HG03565 (cell line): ENCODE results near the gene DUS4L.
A peak's percentile ranks its signal among the peaks of the same experiment; 100 is the strongest.

Experiments used
- ATAC-seq: cut with Tn5 transposase; IDR thresholded peaks from one replicate; pipeline ENCODE4 v1.9.1; 2021; ENCODE audit warnings: mild to moderate bottlenecking, moderate library complexity; ENCODE audit not compliant: unreplicated experiment

Gene DUS4L

DNA sequence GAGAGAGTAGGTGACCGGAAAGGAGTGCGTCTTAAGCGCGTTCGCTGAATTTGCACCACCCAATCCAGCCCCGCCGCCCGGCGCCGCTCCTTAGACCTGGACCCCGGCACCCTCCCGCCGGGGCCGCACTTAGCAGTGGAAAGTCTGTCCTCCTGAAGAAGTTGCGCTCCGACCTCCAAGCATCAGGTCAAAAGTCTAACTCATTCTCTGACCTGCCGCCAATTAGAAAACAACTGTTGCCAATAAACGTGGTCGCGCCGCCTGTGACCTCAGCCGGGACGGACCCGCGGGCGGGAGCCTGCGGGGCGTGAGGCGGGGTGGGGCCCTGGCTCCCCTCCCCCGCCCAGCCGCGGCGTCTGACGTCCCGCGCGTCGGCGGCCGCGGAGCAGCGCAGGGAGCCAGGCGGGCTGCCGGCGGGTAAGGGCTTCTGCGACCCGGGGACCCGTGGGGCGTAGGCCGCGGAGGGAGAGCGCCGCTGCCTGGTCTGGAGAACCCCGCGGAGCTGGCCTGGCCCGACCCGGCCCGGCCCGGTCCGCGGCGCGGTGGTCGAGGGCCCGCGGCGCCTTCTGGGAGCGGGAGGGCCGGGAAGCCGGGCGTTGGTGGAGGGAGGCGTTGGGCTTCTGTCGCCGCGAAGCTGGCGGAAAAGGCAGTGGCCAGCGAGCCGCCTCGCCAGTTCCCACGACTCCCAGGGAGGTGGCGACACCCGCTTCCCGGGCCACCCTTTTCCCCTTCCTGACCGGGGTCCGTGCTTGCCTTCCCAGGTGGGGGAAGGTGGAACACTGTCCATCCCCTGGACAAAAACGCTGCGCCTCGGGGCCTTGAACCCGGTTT, 16.3 kb downstream of the DUS4L start, which contains the start of gene BCAP29:
BCAP29 (plus strand) TSS at position 362 of the 831 bp plus-strand sequence. CDS start 527 bp downstream, outside the sequence.
- peak; percentile 82 for ATAC-seq

GRCh38 chr7:107580716-107581383, 17.1 kb downstream of the DUS4L start:
- no peak for ATAC-seq

GRCh38 chr7:107581387-107582013, 17.7 kb downstream of the DUS4L start:
- ATAC-seq, result no peak

DNA sequence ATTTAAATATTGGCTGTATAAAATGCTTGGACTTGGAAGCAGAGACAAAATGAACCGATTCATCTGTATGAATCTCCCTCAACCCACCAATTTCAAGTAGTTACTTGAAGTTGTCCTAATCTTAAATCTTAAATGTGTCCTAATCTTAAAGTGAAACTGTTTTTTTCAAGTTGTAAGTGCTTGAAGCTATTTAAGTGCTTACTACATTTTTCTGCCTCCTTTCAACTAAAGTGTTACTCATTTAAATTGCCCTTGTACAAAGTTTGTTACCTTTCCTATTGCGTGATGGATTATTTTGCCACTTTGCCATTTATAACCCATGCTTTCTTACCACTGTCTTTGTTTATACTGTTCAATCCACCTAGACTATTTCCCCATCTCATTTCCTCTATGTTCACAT, 19.1 kb downstream of the DUS4L start:
- ATAC-seq, result no peak

DNA sequence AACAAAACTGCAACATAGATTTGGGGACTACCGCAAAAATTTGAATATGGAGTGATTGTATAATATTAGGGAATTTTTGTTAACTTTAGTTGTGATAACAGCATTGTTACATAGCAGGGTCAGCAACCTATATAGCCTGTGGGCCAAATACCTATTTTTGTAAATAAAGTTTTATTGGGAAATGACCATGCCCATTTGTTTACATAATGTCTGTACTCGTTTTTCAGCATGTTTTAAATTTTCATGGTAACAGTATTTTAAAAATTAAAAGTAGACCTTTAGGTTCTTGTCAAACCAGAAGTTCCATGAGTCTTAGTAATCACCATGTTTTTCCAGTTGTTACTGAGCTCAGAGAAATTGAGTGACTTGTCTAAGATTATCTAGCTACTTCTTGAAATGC, 20.9 kb downstream of the DUS4L start:
- no peak for ATAC-seq

DNA sequence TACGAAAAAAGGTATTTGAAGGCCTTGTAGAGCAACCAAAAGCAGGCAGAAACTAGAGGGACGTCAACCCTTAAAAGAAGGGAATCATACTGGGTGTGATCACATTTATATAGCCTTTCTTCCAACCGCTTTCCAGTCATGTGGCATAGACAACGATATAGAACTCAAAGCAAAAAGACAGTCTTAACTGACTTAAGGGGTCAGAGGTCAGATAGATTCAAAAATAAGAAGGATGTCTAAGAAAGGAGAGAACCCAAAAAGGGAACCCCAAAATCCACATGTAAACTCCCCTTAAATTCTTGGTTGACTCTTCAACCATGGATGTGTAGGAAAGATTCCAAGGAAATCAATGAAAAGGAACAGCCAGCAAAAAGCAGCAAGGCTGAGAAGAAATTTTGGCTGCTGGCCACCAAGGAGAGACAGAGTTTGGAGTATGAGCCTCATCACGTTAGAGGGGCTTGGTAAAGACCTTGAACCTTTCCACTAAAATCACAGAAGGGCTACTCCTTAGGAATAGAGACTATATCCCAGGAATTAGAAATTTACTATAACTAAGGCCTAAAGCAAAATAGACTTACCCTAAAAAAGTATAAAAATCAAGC, 24.9 kb downstream of the DUS4L start:
- ATAC-seq, result no peak

- no peak for ATAC-seq
Measured at GRCh38 chr7:107591421-107591820, 27.6 kb downstream of the DUS4L start.

DNA sequence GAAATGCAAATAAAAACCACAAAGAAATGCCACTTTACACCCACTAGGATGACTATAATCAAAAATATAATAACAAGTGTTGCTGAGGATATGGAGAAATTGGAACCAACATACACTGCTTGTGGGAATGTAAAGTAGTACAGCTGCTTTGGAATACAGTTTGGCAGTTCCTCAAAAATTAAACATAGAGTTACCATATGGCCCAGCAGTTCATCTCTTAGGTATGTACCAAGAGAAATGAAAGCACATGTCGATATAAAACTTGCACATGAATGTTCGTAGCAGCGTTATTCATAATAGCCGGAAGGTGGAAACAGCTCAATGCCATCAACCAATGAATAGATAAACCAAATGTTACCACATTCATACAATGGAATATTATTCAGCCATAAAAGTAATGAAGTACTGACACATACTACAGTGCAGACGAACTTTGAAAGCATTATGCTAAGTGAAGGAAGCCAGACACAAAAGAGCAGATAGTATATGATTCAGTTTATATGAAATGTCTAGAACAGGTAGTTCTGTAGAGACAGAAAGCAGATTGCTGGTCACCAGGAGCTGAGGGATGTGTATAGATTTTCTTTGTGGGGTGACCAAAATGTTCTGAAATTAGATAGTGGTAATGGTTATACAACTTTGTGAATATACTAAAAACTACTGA, 28.7 kb downstream of the DUS4L start:
- ATAC-seq, result no peak

DNA sequence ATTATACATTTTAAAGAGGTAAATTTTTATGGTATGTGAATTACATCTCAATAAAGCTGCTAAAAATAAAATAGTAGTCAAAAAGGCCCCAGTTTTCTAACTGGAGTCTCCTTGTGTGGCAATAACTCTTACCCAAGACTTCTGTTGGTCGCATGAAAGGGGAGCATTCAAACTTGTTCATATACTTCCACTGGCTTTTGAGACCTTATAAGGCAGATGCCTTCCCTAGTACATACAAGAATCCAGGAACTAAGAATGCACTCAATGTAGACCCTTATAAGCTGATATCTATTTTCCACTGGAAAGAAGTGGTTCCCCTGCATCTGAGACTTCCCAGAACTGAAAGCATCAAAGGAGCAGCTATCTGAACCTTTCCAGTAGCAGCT, 29.2 kb downstream of the DUS4L start:
- ATAC-seq, result no peak

DNA sequence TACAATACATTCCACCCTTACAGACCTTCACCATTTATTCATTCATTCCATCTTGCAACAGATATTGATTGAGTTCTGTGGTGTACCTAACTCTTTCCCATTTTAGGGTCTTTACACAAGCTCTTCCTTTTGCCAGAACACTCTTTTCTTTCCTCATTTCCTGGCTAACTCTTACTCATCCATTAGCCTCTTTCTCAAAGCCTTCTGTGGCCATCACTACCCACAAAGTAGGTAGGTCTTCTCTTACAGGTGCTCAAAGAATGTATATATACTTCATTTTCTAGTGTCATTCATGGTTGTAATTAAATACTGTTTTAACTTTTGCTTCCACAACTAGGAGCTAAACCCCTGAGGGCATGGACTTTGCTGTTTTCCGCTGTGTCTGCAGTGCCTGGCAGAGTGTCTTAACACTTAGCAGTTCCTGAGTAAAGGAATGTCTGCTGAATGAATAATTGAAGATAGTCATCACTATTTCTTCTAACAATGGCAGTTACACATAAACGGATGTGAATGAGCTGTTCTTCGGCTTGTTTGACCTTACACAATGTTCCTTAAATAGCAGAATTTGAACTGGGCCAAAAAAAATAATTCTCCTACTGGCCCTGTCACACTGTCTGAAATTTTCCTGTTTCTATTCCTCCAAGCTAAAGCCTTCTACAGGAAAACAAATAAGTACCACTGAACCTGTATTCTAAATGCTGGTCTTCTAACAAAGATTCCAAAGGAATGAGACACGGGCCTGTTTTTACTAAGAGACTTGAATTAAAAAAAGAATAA, 31.4 kb downstream of the DUS4L start:
- ATAC-seq, result no peak

- ATAC-seq, result no peak
Measured at GRCh38 chr7:107596881-107597581, 33.3 kb downstream of the DUS4L start.

- ATAC-seq, result no peak
Measured at GRCh38 chr7:107597582-107597916, 33.8 kb downstream of the DUS4L start.

DNA sequence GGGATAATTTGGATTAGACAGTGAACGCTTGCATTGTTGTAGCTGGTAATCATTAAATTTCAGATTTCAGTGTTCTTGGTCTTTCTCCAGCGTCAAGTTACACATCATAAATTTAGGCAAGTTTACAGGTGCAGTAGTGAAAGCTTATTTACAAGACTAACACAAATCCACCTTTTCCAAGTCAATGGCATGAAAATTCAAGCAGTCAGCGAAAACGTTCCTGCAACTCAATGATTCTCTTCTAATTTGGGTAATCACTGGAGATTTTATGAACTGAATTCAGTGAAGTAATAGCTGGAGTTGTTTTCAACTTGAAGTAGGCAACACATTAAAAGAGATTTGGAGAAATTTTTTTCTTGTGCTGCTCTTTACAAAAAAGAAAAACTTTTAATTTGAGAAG, 34.2 kb downstream of the DUS4L start:
- ATAC-seq, result no peak

DNA sequence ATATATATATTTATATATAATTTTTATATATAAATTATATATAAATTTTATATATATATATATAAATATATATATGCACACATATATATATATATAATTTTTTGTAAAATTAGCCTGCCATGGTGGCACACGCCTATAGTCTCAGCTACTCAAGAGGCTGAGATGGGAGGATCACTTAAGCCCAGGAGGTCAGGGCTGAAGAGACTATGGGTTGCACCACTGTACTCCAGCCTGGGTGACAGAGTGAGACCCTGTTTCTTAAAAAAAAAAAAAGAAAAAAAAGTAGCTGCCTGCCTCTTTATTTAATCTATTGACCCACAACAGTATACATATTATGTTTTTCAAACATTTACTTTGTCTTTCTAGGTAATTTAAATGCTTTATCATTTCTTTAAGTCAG, 35.5 kb downstream of the DUS4L start:
- no peak for ATAC-seq

- no peak for ATAC-seq
Measured at GRCh38 chr7:107600816-107601215, 37.0 kb downstream of the DUS4L start.

GRCh38 chr7:107605218-107605815, 41.5 kb downstream of the DUS4L start:
- no peak for ATAC-seq

- no peak for ATAC-seq
Measured at GRCh38 chr7:107606303-107606702, 42.5 kb downstream of the DUS4L start.

GRCh38 chr7:107609811-107610261, 46.1 kb downstream of the DUS4L start:
- ATAC-seq, result no peak

DNA sequence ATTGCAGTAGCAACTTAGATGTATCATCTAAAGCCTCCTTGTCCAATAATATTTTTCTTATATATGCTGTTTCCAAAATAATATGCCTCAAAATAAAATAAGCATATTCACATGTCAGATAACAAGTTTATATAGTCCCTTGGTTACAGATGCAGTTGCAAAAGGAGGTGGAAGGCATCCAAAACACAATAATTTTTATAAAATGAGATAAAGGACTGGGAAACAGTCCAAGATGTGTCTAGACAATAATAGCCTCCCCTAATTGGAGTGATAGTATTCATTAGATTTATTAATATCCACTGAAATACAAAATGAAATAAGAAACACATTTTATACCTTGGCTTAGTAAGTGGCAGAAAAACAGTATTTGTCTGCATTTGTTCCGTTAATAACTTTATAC, 46.6 kb downstream of the DUS4L start:
- no peak for ATAC-seq
